ENCODE measurements around the gene BACH1. TPM values are rescaled to one million over a fixed set of nuclear protein-coding genes. Genes with fewer than 3 reads are reported as not detected.

BACH1 gene
- total and polyA plus RNA-seq, 10 of the 15 experiments (the other 5 are each of a cell fraction or from before 2014, with no cell fraction given), result 3.2 to 25.7 (median 10.5) TPM

GRCh38 chr21:29303288-29303687, 4.6 kb downstream of the BACH1 start:
- peaks cover 2% of the 10 kb centered on the region; the same call in 1 of the 2 replicates for H4K20me1 ChIP-seq (ENCODE audit: control insufficient read depth, insufficient read depth)
- peaks cover 91% of the 10 kb centered on the region for H3K79me2 ChIP-seq (ENCODE audit: control insufficient read depth, insufficient read depth, low read length)
- 49% methylated on average over 2 of the region's 2 CpGs for WGBS (ENCODE audit: insufficient coverage, insufficient replicate concordance, low lambda C conversion rate, missing lambda C conversion rate)
- no peaks in the 10 kb centered on the region for H3K9me3 ChIP-seq (replicated peaks; ENCODE audit: control insufficient read depth, insufficient read depth, low read length)
- no peak for ATAC-seq
- FAIRE-seq, result no peak
- no peaks in the 10 kb centered on the region for H3K27me3 ChIP-seq (replicated peaks in 1 of 2; ENCODE audit: control insufficient read depth in 2 of 2, insufficient read depth in 2 of 2, low read length in 1 of 2)
- peak overlapping the region; percentile 87 for H3K4me2 ChIP-seq (ENCODE audit: control insufficient read depth, insufficient read depth)
- in situ Hi-C loops (cut with MboI) (no loop called here), intact Hi-C loops (cut with micrococcal nuclease; ENCODE audit: unreplicated experiment) (loop anchor here (5.0 to 10.0 kb wide), 2 partner anchors 181 to 308 kb away; partner anchors contain the start of gene LTN1)
- ChIA-PET POLR2A (interaction anchor here (0.6 to 6.0 kb wide), 7 partner anchors 9 to 228 kb away, joined by 3 to 82 read pairs (median 4); partner anchors contain the start of gene CCT8), RAD21 (ENCODE audit: unreplicated experiment) (interaction anchor here (0.7 to 16.3 kb wide), 17 partner anchors 9 to 232 kb away, joined by 3 to 257 read pairs (median 4); partner anchors contain the start of genes CCT8 and MAP3K7CL), CTCF (interaction anchor here (0.5 to 13.2 kb wide), 12 partner anchors 36 to 546 kb away, joined by 3 to 157 read pairs (median 4); partner anchors contain the start of gene CCT8), SMC1A (ENCODE audit: uncharacterized antibody, unreplicated experiment) (interaction anchor here (0.6 to 17.9 kb wide), 25 partner anchors 9 to 262 kb away, joined by 3 to 297 read pairs (median 5); no protein-coding TSS in a partner anchor)
- H3K27ac ChIP-seq (ENCODE audit: control insufficient read depth, insufficient read depth), result peak overlapping the region; percentile 96
- no peak overlapping the region for H3K9ac ChIP-seq (ENCODE audit: control insufficient read depth, insufficient read depth, low read length)
- peak overlapping the region; percentile 62 for H3K4me3 ChIP-seq
- 0 out of 4 replicates have a peak, but pooled peaks cover 0 to 6% of the 10 kb centered on the region in 2 experiments for H3K36me3 ChIP-seq (ENCODE audit: control insufficient read depth in 2 of 2, insufficient read depth in 2 of 2, low read length in 1 of 2)
- H3K4me1 ChIP-seq (ENCODE audit: control insufficient read depth, insufficient read depth, low read length), result peaks cover 26% of the 10 kb centered on the region
- no peak for DNase-seq (ENCODE audit: low read depth, low spot score)
- no peak overlapping the region for H2AFZ ChIP-seq (ENCODE audit: control insufficient read depth, low read depth, low read length)
- no TSS peak for BruUV-seq (replicated peaks)
- TF ChIP-seq RUNX3 (IDR thresholded peaks at IDR 0.05; ENCODE audit: low read length), result no peak
- TF ChIP-seq HSF1 (IDR thresholded peaks at IDR 0.05; ENCODE audit: low read depth, low read length), result no peak
- TF ChIP-seq ZNF274 (IDR thresholded peaks at IDR 0.05; ENCODE audit: insufficient read depth, insufficient read length), result no peak
- TF ChIP-seq E2F8 (IDR thresholded peaks at IDR 0.05; ENCODE audit: low read depth, partially characterized antibody), result no peak
- no peak for TF ChIP-seq MEF2A (IDR thresholded peaks at IDR 0.05; ENCODE audit: insufficient read depth, low read depth, low read length)
- TF ChIP-seq YBX1 (IDR thresholded peaks at IDR 0.05), result no peak
- no peak for TF ChIP-seq NRF1 (conservative IDR thresholded peaks at IDR 0.05; ENCODE audit: low read depth, low read length)
- no peak for TF ChIP-seq CHD4 (IDR thresholded peaks at IDR 0.05)
- TF ChIP-seq CBFB (IDR thresholded peaks at IDR 0.05; ENCODE audit: low read depth), result no peak
- TF ChIP-seq HDGF (IDR thresholded peaks at IDR 0.05), result no peak
- no peak for TF ChIP-seq PBX3 (IDR thresholded peaks at IDR 0.05; ENCODE audit: insufficient replicate concordance, low read depth, low read length)
- TF ChIP-seq SMAD1 (IDR thresholded peaks at IDR 0.05; ENCODE audit: low read depth, partially characterized antibody), result no peak
- no peak for TF ChIP-seq ZNF24 (IDR thresholded peaks at IDR 0.05)
- no peak for TF ChIP-seq SKIL (IDR thresholded peaks at IDR 0.05; ENCODE audit: low read depth, poor library complexity, severe bottlenecking)
- no peak for TF ChIP-seq BRCA1 (IDR thresholded peaks at IDR 0.05; ENCODE audit: low read depth, low read length)
- no peak for TF ChIP-seq EGR1 (IDR thresholded peaks at IDR 0.05; ENCODE audit: borderline replicate concordance in 1 of 2, low read depth in 2 of 2, low read length in 2 of 2)

All from GM12878 (cell line).